ENCODE results near the gene AMELX. TPM values are rescaled to one million over a fixed set of nuclear protein-coding genes. Genes with fewer than 3 reads are reported as not detected.

The AMELX gene
- total and polyA plus RNA-seq, 4 donors: not detected

GRCh38 chrX:11349020-11349419, 55.8 kb downstream of the AMELX start:
- Histone ChIP-seq H3K9ac (ENCODE audit: low read depth in 1 of 2, low read length in 2 of 2) (no peak overlapping the region), H3K27ac (ENCODE audit: low read depth in 1 of 2, low read length in 2 of 2) (no peak overlapping the region), H3K9me3 (ENCODE audit: control insufficient read depth in 4 of 4, low read length in 3 of 4) (no peaks in the 10 kb centered on the region), H3K36me3 (ENCODE audit: control insufficient read depth in 4 of 4, insufficient read depth in 3 of 4, low read depth in 1 of 4, low read length in 3 of 4) (no peaks in the 10 kb centered on the region), H3K4me1 (ENCODE audit: control insufficient read depth in 4 of 4, insufficient read depth in 4 of 4, low read length in 3 of 4) (no peaks in the 10 kb centered on the region), H3K27me3 (ENCODE audit: control insufficient read depth in 4 of 4, insufficient read depth in 4 of 4, low read length in 3 of 4) (no peaks in the 10 kb centered on the region), H3K4me3 (ENCODE audit: low read depth in 1 of 3, low read length in 3 of 3) (no peak overlapping the region)
- TF ChIP-seq RXRA (IDR thresholded peaks at IDR 0.05) (no peak), JUND (IDR thresholded peaks at IDR 0.05) (no peak), RAD21 (IDR thresholded peaks at IDR 0.05) (no peak)
- WGBS: 90% methylated on average over 1 of the region's 1 CpG
- DNase-seq (ENCODE audit: low spot score): no peak

- Histone ChIP-seq H3K4me3 (ENCODE audit: low read depth in 1 of 3, low read length in 3 of 3) (no peak overlapping the region), H3K9ac (ENCODE audit: low read depth in 1 of 2, low read length in 2 of 2) (no peak overlapping the region), H3K4me1 (ENCODE audit: control insufficient read depth in 4 of 4, insufficient read depth in 4 of 4, low read length in 3 of 4) (no peaks in the 10 kb centered on the region), H3K9me3 (ENCODE audit: control insufficient read depth in 4 of 4, low read length in 3 of 4) (no peaks in the 10 kb centered on the region), H3K36me3 (ENCODE audit: control insufficient read depth in 4 of 4, insufficient read depth in 3 of 4, low read depth in 1 of 4, low read length in 3 of 4) (no peaks in the 10 kb centered on the region), H3K27ac (ENCODE audit: low read depth in 1 of 2, low read length in 2 of 2) (no peak overlapping the region), H3K27me3 (ENCODE audit: control insufficient read depth in 4 of 4, insufficient read depth in 4 of 4, low read length in 3 of 4) (no peaks in the 10 kb centered on the region)
- TF ChIP-seq FOXA1 (IDR thresholded peaks at IDR 0.05): no peak
- TF ChIP-seq GABPA (IDR thresholded peaks at IDR 0.05 in 1 of 2, conservative IDR thresholded peaks at IDR 0.05 in 1 of 2): no peak
- TF ChIP-seq HNF4G (IDR thresholded peaks at IDR 0.05): no peak
- no peak for TF ChIP-seq REST (IDR thresholded peaks at IDR 0.05)
- TF ChIP-seq HNF4A (conservative IDR thresholded peaks at IDR 0.05): no peak
- no peak for TF ChIP-seq SP1 (IDR thresholded peaks at IDR 0.05)
- TF ChIP-seq JUND (IDR thresholded peaks at IDR 0.05): no peak
- TF ChIP-seq NR2F2 (IDR thresholded peaks at IDR 0.05): no peak
- TF ChIP-seq EGR1 (IDR thresholded peaks at IDR 0.05; ENCODE audit: low read depth in 2 of 2): no peak
- TF ChIP-seq YY1 (IDR thresholded peaks at IDR 0.05): no peak
- no peak for TF ChIP-seq CTCF (IDR thresholded peaks at IDR 0.05; ENCODE audit: low read depth, low read length, missing input control)
- no peak for TF ChIP-seq ZBTB33 (IDR thresholded peaks at IDR 0.05)
- TF ChIP-seq FOXA2 (IDR thresholded peaks at IDR 0.05): no peak
- TF ChIP-seq TAF1 (conservative IDR thresholded peaks at IDR 0.05): no peak
- TF ChIP-seq MAX (IDR thresholded peaks at IDR 0.05): no peak
- DNase-seq (ENCODE audit: low spot score): no peak
- 77% methylated on average over 2 of the region's 2 CpGs for WGBS
These were observed 56.6 kb downstream of the AMELX start for GRCh38 chrX:11349661-11350337.

Small RNAs within 50 kb of the gene (small RNA-seq; reads per million reads assigned to genes)
- not detected for gene MIR548AX

Other genes starting within 250 kb of the AMELX start
- gene HCCS, start 182.1 kb upstream of the AMELX start, total RNA-seq: 10 to 100 TPM; 11.2 to 13.9 TPM
- 10 to 100 TPM; 14.7 to 16.0 TPM for gene HCCS, start 182.1 kb upstream of the AMELX start, polyA plus RNA-seq